Epithelial cell of prostate (primary cell): ENCODE data around the gene C12orf42.
A peak's percentile ranks its signal among the peaks of the same experiment; 100 is the strongest.
"Not testable (repeated sequence)": the region's sequence is repeated elsewhere in the genome, so short reads cannot be mapped to it uniquely, and the experiment has no call there.

Source experiments
- DNase-seq: peaks from one replicate; pipeline ENCODE4 v3.0.0-alpha.2; 2011; ENCODE audit warnings: low read depth, low spot score
- H3K27ac ChIP-seq: fragments of 450-650 bp; 2 replicates; pipeline ENCODE4 v1.5.1; 2017; ENCODE audit warnings: mild to moderate bottlenecking

Gene C12orf42

GRCh38 chr12:103498990-103499389 lies 3.2 kb upstream of the C12orf42 start:
- DNase-seq, result no peak

GRCh38 chr12:103494734-103495468 lies 867 bp downstream of the C12orf42 start:
- no peak for DNase-seq
- H3K27ac ChIP-seq, result no peak overlapping the region

More at GRCh38 chr12:103498990-103499389, 3.2 kb upstream of the C12orf42 start:
- H3K27ac ChIP-seq, result no peak overlapping the region

- H3K27ac ChIP-seq, result peak overlapping the region; percentile 51
- no peak for DNase-seq
Measured at GRCh38 chr12:103494051-103494733, 1.6 kb downstream of the C12orf42 start.

GRCh38 chr12:103493199-103493598 lies 2.6 kb downstream of the C12orf42 start:
- peak overlapping the region; percentile 51 for H3K27ac ChIP-seq
- DNase-seq, result peak; percentile 95

- DNase-seq, result no peak
- H3K27ac ChIP-seq, result no peak overlapping the region
Measured at GRCh38 chr12:103482365-103482764, 13.4 kb downstream of the C12orf42 start.

- no peak for DNase-seq
- H3K27ac ChIP-seq, result no peak overlapping the region
Measured at GRCh38 chr12:103475073-103475472, 20.7 kb downstream of the C12orf42 start.

- peak overlapping the region; percentile 35 for H3K27ac ChIP-seq
- DNase-seq, result peak; percentile 97
Measured at GRCh38 chr12:103470664-103471063, 25.1 kb downstream of the C12orf42 start.

- no peak for DNase-seq
Measured at GRCh38 chr12:103469719-103470118, 26.0 kb downstream of the C12orf42 start.

GRCh38 chr12:103468837-103469236 lies 26.9 kb downstream of the C12orf42 start:
- no peak overlapping the region for H3K27ac ChIP-seq
- no peak for DNase-seq

More at GRCh38 chr12:103469719-103470118, 26.0 kb downstream of the C12orf42 start:
- H3K27ac ChIP-seq, result no peak overlapping the region

GRCh38 chr12:103462675-103463074 lies 33.1 kb downstream of the C12orf42 start:
- H3K27ac ChIP-seq, result no peak overlapping the region
- DNase-seq, result no peak

- no peak overlapping the region for H3K27ac ChIP-seq
- no peak for DNase-seq
Measured at GRCh38 chr12:103457471-103457870, 38.3 kb downstream of the C12orf42 start.

- DNase-seq, result no peak
- no peak overlapping the region for H3K27ac ChIP-seq
Measured at GRCh38 chr12:103456006-103456405, 39.8 kb downstream of the C12orf42 start.

- no peak for DNase-seq
- no peak overlapping the region for H3K27ac ChIP-seq
Measured at GRCh38 chr12:103455020-103455763, 40.6 kb downstream of the C12orf42 start.

GRCh38 chr12:103444983-103445382 lies 50.8 kb downstream of the C12orf42 start:
- H3K27ac ChIP-seq, result no peak overlapping the region

GRCh38 chr12:103442822-103443221 lies 52.9 kb downstream of the C12orf42 start:
- no peak for DNase-seq
- H3K27ac ChIP-seq, result no peak overlapping the region

More at GRCh38 chr12:103444983-103445382, 50.8 kb downstream of the C12orf42 start:
- no peak for DNase-seq

- no peak for DNase-seq
- no peak overlapping the region for H3K27ac ChIP-seq
Measured at GRCh38 chr12:103442182-103442555, 53.6 kb downstream of the C12orf42 start.

GRCh38 chr12:103441437-103442181 lies 54.2 kb downstream of the C12orf42 start:
- DNase-seq, result no peak
- no peak overlapping the region for H3K27ac ChIP-seq

GRCh38 chr12:103434165-103435105 lies 61.3 kb downstream of the C12orf42 start:
- not testable (repeated sequence) for DNase-seq, H3K27ac ChIP-seq

- H3K27ac ChIP-seq, result no peak overlapping the region
- DNase-seq, result no peak
Measured at GRCh38 chr12:103431950-103432349, 63.8 kb downstream of the C12orf42 start.
